Peyer's patch (tissue), 4 donors: Measurements from ENCODE around the gene CDPF1.

ENCODE experiments used
- CTCF ChIP-seq, 6 experiments: fragments of 450-650 bp in 4 of 6; fragments of 200-600 bp in 2 of 6; sonication (generic) in 1 of 6; IDR thresholded peaks; one replicate each; pipeline ENCODE4 v1.5.1; 2017 to 2019; ENCODE audit warnings: antibody characterized with exemption in 6 of 6, mild to moderate bottlenecking in 3 of 6, moderate library complexity in 1 of 6
- POLR2A ChIP-seq, 2 donors: fragments of 450-650 bp; IDR thresholded peaks; one replicate each; pipeline ENCODE4 v1.5.1; 2017; ENCODE audit warnings: antibody characterized with exemption in 2 of 2, mild to moderate bottlenecking in 2 of 2, moderate library complexity in 2 of 2

- TF ChIP-seq CTCF (IDR thresholded peaks at IDR 0.05) (no peak), POLR2A (IDR thresholded peaks at IDR 0.05) (no peak)
Measured at GRCh38 chr22:46251266-46251665, 1.2 kb upstream of the CDPF1 start.
